IMR-90 (cell line): ENCODE measurements around the gene ADCY9.

Source experiments
- CEBPB ChIP-seq: IDR thresholded peaks from 2 replicates; pipeline ENCODE4 v1.6.1; 2012; ENCODE audit warnings: low read depth, low read length, improper control_type of control experiment
- CHD1 ChIP-seq: IDR thresholded peaks from 2 replicates; pipeline ENCODE4 v1.6.1; 2012; ENCODE audit warnings: low read depth, low read length, improper control_type of control experiment
- FOS ChIP-seq: fragments of 150-350 bp; IDR thresholded peaks from 2 replicates; pipeline ENCODE4 v1.6.1; 2016; ENCODE audit warnings: low read depth, low read length
- MAFK ChIP-seq: IDR thresholded peaks from 2 replicates; pipeline ENCODE4 v1.6.1; 2012; ENCODE audit warnings: low read depth, low read length, improper control_type of control experiment
- MAZ ChIP-seq: IDR thresholded peaks from 2 replicates; pipeline ENCODE4 v1.6.1; 2012; ENCODE audit warnings: low read depth, mild to moderate bottlenecking, low read length, improper control_type of control experiment, moderate library complexity, borderline replicate concordance
- MXI1 ChIP-seq: IDR thresholded peaks from 2 replicates; pipeline ENCODE4 v1.6.1; 2012; ENCODE audit warnings: low read depth, mild to moderate bottlenecking, low read length, moderate library complexity, borderline replicate concordance
- NFE2L2 ChIP-seq: fragments of 150-350 bp; IDR thresholded peaks from 2 replicates; pipeline ENCODE4 v1.6.1; 2016; ENCODE audit warnings: low read depth, mild to moderate bottlenecking, low read length
- POLR2A ChIP-seq: IDR thresholded peaks from 2 replicates; pipeline ENCODE4 v1.6.1; 2012; ENCODE audit warnings: mild to moderate bottlenecking, low read depth, low read length
- RAD21 ChIP-seq: IDR thresholded peaks from 2 replicates; pipeline ENCODE4 v1.6.1; 2012; ENCODE audit warnings: low read length, improper control_type of control experiment
- RFX5 ChIP-seq: IDR thresholded peaks from 2 replicates; pipeline ENCODE4 v1.8.0; 2012; ENCODE audit warnings: low read depth, mild to moderate bottlenecking, low read length, moderate library complexity
- SMC3 ChIP-seq: fragments of 150-350 bp; IDR thresholded peaks from 2 replicates; pipeline ENCODE4 v1.6.1; 2016; ENCODE audit warnings: low read depth, mild to moderate bottlenecking, antibody characterized with exemption, low read length, moderate library complexity
- TF ChIP-seq, protein P1 (sequence below): fragments of 150-350 bp; IDR thresholded peaks from 2 replicates; pipeline ENCODE4 v1.6.1; 2017; ENCODE audit warnings: mild to moderate bottlenecking, antibody characterized with exemption, low read length, low read depth
- TF ChIP-seq, protein P2 (sequence below): conservative IDR thresholded peaks from 2 replicates; pipeline ENCODE4 v1.5.1; 2012; ENCODE audit warnings: mild to moderate bottlenecking, low read depth, low read length, improper control_type of control experiment
- TF ChIP-seq, protein P3 (sequence below): fragments of 150-350 bp; IDR thresholded peaks from 2 replicates; pipeline ENCODE4 v1.6.1; 2016; ENCODE audit warnings: low read depth, mild to moderate bottlenecking, low read length, moderate library complexity, borderline replicate concordance

DNA sequence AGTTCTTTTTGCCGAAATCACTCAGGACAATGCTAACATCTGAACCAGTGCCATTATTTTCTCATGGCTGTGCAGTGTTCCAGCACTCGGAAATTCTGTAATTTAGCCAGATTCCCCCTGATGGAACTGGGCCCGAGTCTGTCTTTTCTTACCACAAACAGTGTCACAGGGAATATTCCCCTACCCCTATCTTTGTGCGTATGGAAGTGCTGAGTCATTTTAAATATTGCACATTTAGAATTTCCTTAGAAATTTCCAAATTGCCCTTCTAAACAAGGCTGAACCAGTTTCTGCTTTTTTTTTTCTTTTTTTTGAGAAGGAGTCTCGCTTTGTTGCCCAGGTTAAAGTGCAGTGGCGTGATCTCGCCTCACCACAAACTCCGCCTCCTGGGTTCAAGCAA, 147.7 kb downstream of the ADCY9 start:
- TF ChIP-seq, protein P1, sequence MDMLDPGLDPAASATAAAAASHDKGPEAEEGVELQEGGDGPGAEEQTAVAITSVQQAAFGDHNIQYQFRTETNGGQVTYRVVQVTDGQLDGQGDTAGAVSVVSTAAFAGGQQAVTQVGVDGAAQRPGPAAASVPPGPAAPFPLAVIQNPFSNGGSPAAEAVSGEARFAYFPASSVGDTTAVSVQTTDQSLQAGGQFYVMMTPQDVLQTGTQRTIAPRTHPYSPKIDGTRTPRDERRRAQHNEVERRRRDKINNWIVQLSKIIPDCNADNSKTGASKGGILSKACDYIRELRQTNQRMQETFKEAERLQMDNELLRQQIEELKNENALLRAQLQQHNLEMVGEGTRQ: no peak
- TF ChIP-seq, protein P2, sequence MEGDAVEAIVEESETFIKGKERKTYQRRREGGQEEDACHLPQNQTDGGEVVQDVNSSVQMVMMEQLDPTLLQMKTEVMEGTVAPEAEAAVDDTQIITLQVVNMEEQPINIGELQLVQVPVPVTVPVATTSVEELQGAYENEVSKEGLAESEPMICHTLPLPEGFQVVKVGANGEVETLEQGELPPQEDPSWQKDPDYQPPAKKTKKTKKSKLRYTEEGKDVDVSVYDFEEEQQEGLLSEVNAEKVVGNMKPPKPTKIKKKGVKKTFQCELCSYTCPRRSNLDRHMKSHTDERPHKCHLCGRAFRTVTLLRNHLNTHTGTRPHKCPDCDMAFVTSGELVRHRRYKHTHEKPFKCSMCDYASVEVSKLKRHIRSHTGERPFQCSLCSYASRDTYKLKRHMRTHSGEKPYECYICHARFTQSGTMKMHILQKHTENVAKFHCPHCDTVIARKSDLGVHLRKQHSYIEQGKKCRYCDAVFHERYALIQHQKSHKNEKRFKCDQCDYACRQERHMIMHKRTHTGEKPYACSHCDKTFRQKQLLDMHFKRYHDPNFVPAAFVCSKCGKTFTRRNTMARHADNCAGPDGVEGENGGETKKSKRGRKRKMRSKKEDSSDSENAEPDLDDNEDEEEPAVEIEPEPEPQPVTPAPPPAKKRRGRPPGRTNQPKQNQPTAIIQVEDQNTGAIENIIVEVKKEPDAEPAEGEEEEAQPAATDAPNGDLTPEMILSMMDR: no peak
- TF ChIP-seq CHD1: no peak
- no peak for TF ChIP-seq RAD21
- TF ChIP-seq SMC3: no peak
- no peak for TF ChIP-seq POLR2A
- no peak for TF ChIP-seq RFX5
- TF ChIP-seq NFE2L2: peak; percentile 87
- no peak for TF ChIP-seq MAZ
- no peak for TF ChIP-seq CEBPB
- peak; percentile 47; the same call in 1 of the 2 replicates for TF ChIP-seq MAFK
- no peak for TF ChIP-seq FOS
- TF ChIP-seq, protein P3, sequence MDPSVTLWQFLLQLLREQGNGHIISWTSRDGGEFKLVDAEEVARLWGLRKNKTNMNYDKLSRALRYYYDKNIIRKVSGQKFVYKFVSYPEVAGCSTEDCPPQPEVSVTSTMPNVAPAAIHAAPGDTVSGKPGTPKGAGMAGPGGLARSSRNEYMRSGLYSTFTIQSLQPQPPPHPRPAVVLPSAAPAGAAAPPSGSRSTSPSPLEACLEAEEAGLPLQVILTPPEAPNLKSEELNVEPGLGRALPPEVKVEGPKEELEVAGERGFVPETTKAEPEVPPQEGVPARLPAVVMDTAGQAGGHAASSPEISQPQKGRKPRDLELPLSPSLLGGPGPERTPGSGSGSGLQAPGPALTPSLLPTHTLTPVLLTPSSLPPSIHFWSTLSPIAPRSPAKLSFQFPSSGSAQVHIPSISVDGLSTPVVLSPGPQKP: no peak
- TF ChIP-seq MXI1: no peak
